ENCODE data around the gene NFE2L3. TPM values are rescaled to one million over a fixed set of nuclear protein-coding genes. Genes with fewer than 3 reads are reported as not detected.

NFE2L3 gene
- total and polyA plus RNA-seq, 2 donors (not counting 3 experiments of a cell fraction or from before 2014, with no cell fraction given) = 29.6 to 40.2 TPM

GRCh38 chr7:26169271-26169670, 17.3 kb downstream of the NFE2L3 start:
- Histone ChIP-seq H4K20me1 (replicated peaks; ENCODE audit: control insufficient read depth, extremely low read depth, insufficient read depth, low read length) (no peaks in the 10 kb centered on the region), H3K27ac (ENCODE audit: insufficient read depth, low read depth, low read length) (no peak overlapping the region), H3K9me1 (replicated peaks; ENCODE audit: control insufficient read depth, extremely low read depth, insufficient read depth, low read length) (no peaks in the 10 kb centered on the region), H3K4me3 (replicated peaks in 1 of 3; ENCODE audit: insufficient read depth in 1 of 3, low read depth in 1 of 3, low read length in 3 of 3) (no peak overlapping the region), H3K9ac (replicated peaks; ENCODE audit: extremely low read depth, insufficient read depth, low read length) (no peak overlapping the region), H3K4me2 (ENCODE audit: insufficient read depth, low read length) (no peak overlapping the region), H3K36me3 (ENCODE audit: control insufficient read depth in 2 of 2, extremely low read depth in 1 of 2, insufficient read depth in 2 of 2, low read length in 2 of 2) (no peaks in the 10 kb centered on the region), H2AFZ (ENCODE audit: low read depth, low read length) (no peak overlapping the region), H3K4me1 (ENCODE audit: control insufficient read depth, extremely low read depth, insufficient read depth, low read length) (no peaks in the 10 kb centered on the region), H3K79me2 (ENCODE audit: control insufficient read depth, insufficient read depth, low read length) (peaks cover 16% of the 10 kb centered on the region), H3K27me3 (ENCODE audit: control insufficient read depth in 2 of 2, insufficient read depth in 2 of 2, low read length in 2 of 2) (no peaks in the 10 kb centered on the region), H3K9me3 (replicated peaks; ENCODE audit: control insufficient read depth, insufficient read depth, low read length) (no peaks in the 10 kb centered on the region)
- no TSS peak for BruUV-seq (replicated peaks)
- FAIRE-seq (no peak), DNase-seq (ENCODE audit: low read depth, low spot score) (no peak)
- TF ChIP-seq MAX (IDR thresholded peaks at IDR 0.05; ENCODE audit: insufficient read depth, insufficient read length) (no peak), POLR2A (IDR thresholded peaks at IDR 0.05; ENCODE audit: low read depth, low read length) (no peak), EZH2 (IDR thresholded peaks at IDR 0.05; ENCODE audit: borderline replicate concordance, low read depth, low read length, severe bottlenecking) (no peak), FOS (IDR thresholded peaks at IDR 0.05; ENCODE audit: borderline replicate concordance, insufficient read depth, low read length) (no peak), JUN (IDR thresholded peaks at IDR 0.05; ENCODE audit: borderline replicate concordance, insufficient read depth, insufficient read length, low read depth) (no peak)
- intact Hi-C loops (cut with micrococcal nuclease) (no loop called here), dilution Hi-C loops (cut with MboI; ENCODE audit: extremely low pct_ligation_motif_present, low sequenced_read_pairs) (no loop called here)
- CTCF ChIA-PET = interaction anchor here (1.5 kb wide), 2 partner anchors 17 to 77 kb away, joined by 3 to 4 read pairs; partner anchors contain the start of gene NFE2L3
- POLR2A ChIA-PET = no interaction called here

GRCh38 chr7:26170663-26171062, 18.7 kb downstream of the NFE2L3 start:
- Histone ChIP-seq H3K9ac (replicated peaks; ENCODE audit: extremely low read depth, insufficient read depth, low read length) (no peak overlapping the region), H3K4me2 (ENCODE audit: insufficient read depth, low read length) (no peak overlapping the region), H3K9me3 (replicated peaks; ENCODE audit: control insufficient read depth, insufficient read depth, low read length) (no peaks in the 10 kb centered on the region), H3K27me3 (ENCODE audit: control insufficient read depth in 2 of 2, insufficient read depth in 2 of 2, low read length in 2 of 2) (no peaks in the 10 kb centered on the region), H3K79me2 (ENCODE audit: control insufficient read depth, insufficient read depth, low read length) (peaks cover 16% of the 10 kb centered on the region), H3K9me1 (replicated peaks; ENCODE audit: control insufficient read depth, extremely low read depth, insufficient read depth, low read length) (no peaks in the 10 kb centered on the region), H3K4me3 (replicated peaks in 1 of 3; ENCODE audit: insufficient read depth in 1 of 3, low read depth in 1 of 3, low read length in 3 of 3) (no peak overlapping the region), H2AFZ (ENCODE audit: low read depth, low read length) (no peak overlapping the region), H3K4me1 (ENCODE audit: control insufficient read depth, extremely low read depth, insufficient read depth, low read length) (no peaks in the 10 kb centered on the region), H3K36me3 (ENCODE audit: control insufficient read depth in 2 of 2, extremely low read depth in 1 of 2, insufficient read depth in 2 of 2, low read length in 2 of 2) (no peaks in the 10 kb centered on the region), H4K20me1 (replicated peaks; ENCODE audit: control insufficient read depth, extremely low read depth, insufficient read depth, low read length) (no peaks in the 10 kb centered on the region), H3K27ac (ENCODE audit: insufficient read depth, low read depth, low read length) (no peak overlapping the region)
- no peak for TF ChIP-seq POLR2AphosphoS5 (IDR thresholded peaks at IDR 0.05; ENCODE audit: insufficient read depth, low read depth, low read length)
- no peak for DNase-seq (ENCODE audit: low read depth, low spot score)
- no peak for FAIRE-seq
- no TSS peak for BruUV-seq (replicated peaks)
- intact Hi-C loops (cut with micrococcal nuclease) (no loop called here), dilution Hi-C loops (cut with MboI; ENCODE audit: extremely low pct_ligation_motif_present, low sequenced_read_pairs) (no loop called here)
- ChIA-PET CTCF (interaction anchor here (1.0 to 1.6 kb wide), 5 partner anchors 9 to 78 kb away, joined by 3 to 7 read pairs (median 4); partner anchors contain the start of gene NFE2L3), POLR2A (no interaction called here)

Measured in endothelial cell of umbilical vein (primary cell).